GM23248 (cell line): ENCODE results near the gene MYNN. TPM values are rescaled to one million over a fixed set of nuclear protein-coding genes. Genes with fewer than 3 reads are reported as not detected.
A peak's percentile ranks its signal among the peaks of the same experiment; 100 is the strongest.

Experiments used
- DNase-seq: peaks from one replicate; pipeline ENCODE4 v3.0.0-alpha.2; 2015
- H2AFZ ChIP-seq: fragments of 200-600 bp; sonication (generic); 2 replicates; pipeline ENCODE4 v1.6.1; 2016; ENCODE audit warnings: antibody characterized with exemption
- H3F3A ChIP-seq: fragments of 200-600 bp; sonication (generic); 2 replicates; pipeline ENCODE4 v1.6.1; 2016; ENCODE audit warnings: mild to moderate bottlenecking, antibody characterized with exemption, mixed run types; ENCODE audit not compliant: insufficient read depth
- H3K27ac ChIP-seq: fragments of 200-600 bp; sonication (generic); 2 replicates; pipeline ENCODE4 v1.5.1; 2016; ENCODE audit warnings: mild to moderate bottlenecking
- H3K27me3 ChIP-seq: fragments of 200-600 bp; sonication (generic); replicated peaks from 2 replicates; pipeline ENCODE4 v1.6.1; 2016; ENCODE audit warnings: mild to moderate bottlenecking; ENCODE audit not compliant: insufficient read depth
- H3K36me3 ChIP-seq: fragments of 200-600 bp; sonication (generic); 2 replicates; pipeline ENCODE4 v1.6.1; 2016; ENCODE audit warnings: low read depth, mild to moderate bottlenecking
- H3K4me1 ChIP-seq: fragments of 200-600 bp; sonication (generic); 2 replicates; pipeline ENCODE4 v1.6.1; 2016; ENCODE audit warnings: mild to moderate bottlenecking; ENCODE audit not compliant: insufficient read depth
- H3K4me2 ChIP-seq: fragments of 200-600 bp; sonication (generic); one replicate; pipeline ENCODE4 v1.6.1; 2016; ENCODE audit warnings: mild to moderate bottlenecking; ENCODE audit not compliant: unreplicated experiment
- H3K4me3 ChIP-seq: fragments of 200-600 bp; sonication (generic); 2 replicates; pipeline ENCODE4 v1.5.1; 2016; ENCODE audit warnings: mild to moderate bottlenecking
- H3K79me2 ChIP-seq: fragments of 200-600 bp; sonication (generic); 2 replicates; pipeline ENCODE4 v1.6.1; 2016; ENCODE audit warnings: mild to moderate bottlenecking; ENCODE audit not compliant: insufficient read depth
- H3K9ac ChIP-seq: fragments of 200-600 bp; sonication (generic); 2 replicates; pipeline ENCODE4 v1.6.1; 2016; ENCODE audit warnings: mild to moderate bottlenecking
- H3K9me2 ChIP-seq: fragments of 200-600 bp; sonication (generic); 2 replicates; pipeline ENCODE4 v1.6.1; 2016; ENCODE audit warnings: mixed run types, mild to moderate bottlenecking, moderate library complexity; ENCODE audit not compliant: insufficient read depth
- H3K9me3 ChIP-seq: fragments of 200-600 bp; sonication (generic); one replicate; pipeline ENCODE4 v1.6.1; 2017; ENCODE audit warnings: low read depth
- H4K20me1 ChIP-seq: fragments of 200-600 bp; sonication (generic); 2 replicates; pipeline ENCODE4 v1.6.0; 2016; ENCODE audit not compliant: insufficient read depth
- EZH2 ChIP-seq: fragments of 200-600 bp; sonication (generic); IDR thresholded peaks from 2 replicates; pipeline ENCODE4 v1.6.1; 2018; ENCODE audit warnings: antibody characterized with exemption, mild to moderate bottlenecking; ENCODE audit not compliant: insufficient read depth, poor library complexity, severe bottlenecking
- EZH2phosphoT487 ChIP-seq: fragments of 200-600 bp; sonication (generic); IDR thresholded peaks from 2 replicates; pipeline ENCODE4 v1.6.1; 2018; ENCODE audit warnings: antibody characterized with exemption, moderate library complexity, mild to moderate bottlenecking, low read depth; ENCODE audit not compliant: insufficient read depth
- WGBS, 2 experiments: methylation state at CpG; one replicate each; pipeline ENCODE4 v1.1.6; 2015 to 2017; ENCODE audit warnings: low lambda C conversion rate in 2 of 2, low coverage in 1 of 2; ENCODE audit errors: missing lambda C conversion rate in 2 of 2; 5-methylcytosine and 5-hydroxymethylcytosine counted together
- in situ Hi-C: fragments of 300-500 bp; cut with MboI; formaldehyde crosslinking; loops from 2 replicates; pipeline ENCODE4 v1.15.0; 2020
- polyA plus RNA-seq: library from polyadenylated mRNA; unstranded; fragments of >200 nt; fragmentation: Nextera tagmentation; extraction: Ambion mirVana; gene quantifications from 2 replicates; pipeline ENCODE4 v1.2.1, GENCODE V29; 2016
- total RNA-seq: library from RNA; depleted of rRNA; stranded (reverse); fragments of >200 nt; shearing (Covaris generic); gene quantifications from 2 replicates; pipeline ENCODE4 v1.2.3, GENCODE V29; 2014; rRNA removed

MYNN gene
- total and polyA plus RNA-seq, 2 experiments from 2014 or later, result 14.4 to 18.4 TPM

DNA sequence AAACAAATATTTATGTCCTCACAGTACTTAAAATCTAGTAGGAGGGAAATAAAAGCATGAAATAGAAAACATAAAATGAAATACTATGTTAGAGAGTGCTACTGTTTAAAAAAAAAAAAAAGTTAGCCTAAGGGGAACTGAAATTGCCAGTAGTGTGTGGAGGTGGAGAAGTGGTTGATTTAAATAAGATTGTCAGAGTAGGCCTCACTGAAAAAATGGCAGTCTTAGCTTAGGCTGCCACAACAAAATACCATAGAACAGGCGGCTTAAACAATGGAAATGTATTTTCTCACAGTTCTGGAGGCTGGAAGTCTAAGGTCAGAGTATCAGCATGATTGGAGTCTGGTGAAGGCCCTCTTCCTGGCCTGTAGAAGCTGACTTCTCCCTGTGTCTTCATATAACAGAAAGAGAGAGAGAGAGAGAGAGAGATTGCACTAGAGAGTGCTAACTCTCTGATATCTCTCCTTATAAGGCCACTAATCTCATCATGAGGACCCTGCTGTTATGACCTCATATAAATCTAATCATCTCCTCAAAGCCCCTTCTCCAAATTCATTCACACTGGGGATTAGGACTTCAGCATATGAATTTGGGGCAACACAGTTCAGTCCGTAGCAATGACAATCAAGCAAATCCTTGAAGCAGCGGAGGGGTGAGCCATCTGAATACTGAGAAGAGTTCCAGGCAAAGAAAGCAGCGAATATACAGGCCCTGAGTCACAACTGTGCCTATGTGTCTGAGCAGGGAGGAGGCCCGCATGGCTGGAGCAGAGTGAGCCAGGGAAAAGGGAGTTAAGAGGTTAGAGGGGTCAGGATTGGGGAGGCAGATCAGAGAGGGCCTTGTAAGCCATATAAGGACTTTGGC is 63.1 kb downstream of the MYNN start:
- Histone ChIP-seq H3F3A (peaks cover 21% of the 10 kb centered on the region), H3K4me2 (peak overlapping the region; percentile 43), H3K36me3 (no peaks in the 10 kb centered on the region), H3K9me2 (no peaks in the 10 kb centered on the region), H3K4me1 (peaks cover 22% of the 10 kb centered on the region), H2AFZ (peak overlapping the region; percentile 84), H4K20me1 (no peaks in the 10 kb centered on the region), H3K4me3 (no peak overlapping the region), H3K27me3 (no peaks in the 10 kb centered on the region), H3K9me3 (no peaks in the 10 kb centered on the region), H3K27ac (peak overlapping the region; percentile 88), H3K79me2 (no peaks in the 10 kb centered on the region), H3K9ac (peak overlapping the region; percentile 69)
- TF ChIP-seq EZH2phosphoT487 (no peak), EZH2 (no peak)
- in situ Hi-C loops, result no loop called here
- WGBS, 2 experiments, result 26 to 31% methylated on average over 5 of the region's 5 CpGs
- DNase-seq, result peak; percentile 92

DNA sequence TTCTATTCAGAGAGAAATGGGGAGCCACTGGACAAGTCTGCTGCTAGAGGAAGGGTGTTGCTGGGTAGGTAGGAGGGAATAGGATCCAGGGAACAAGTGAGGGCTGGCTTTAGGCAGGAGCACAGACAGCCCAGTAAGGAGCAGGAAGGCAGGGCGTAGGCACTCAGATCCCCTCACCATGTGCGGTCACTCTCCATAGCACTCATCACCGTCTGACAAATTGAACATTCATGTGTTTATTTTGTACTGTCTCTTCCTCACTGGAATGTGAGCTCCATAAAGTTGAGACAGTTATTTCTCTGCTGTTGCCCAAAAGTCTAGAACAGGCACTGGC is 63.7 kb downstream of the MYNN start:
- Histone ChIP-seq H2AFZ (peak overlapping the region; percentile 84), H3K4me3 (no peak overlapping the region), H3K4me1 (peaks cover 22% of the 10 kb centered on the region), H3K9me3 (no peaks in the 10 kb centered on the region), H3K27ac (peak overlapping the region; percentile 88), H3K79me2 (no peaks in the 10 kb centered on the region), H3F3A (peaks cover 21% of the 10 kb centered on the region), H3K9ac (peak overlapping the region; percentile 69), H3K4me2 (peak overlapping the region; percentile 60), H4K20me1 (no peaks in the 10 kb centered on the region), H3K36me3 (no peaks in the 10 kb centered on the region), H3K27me3 (no peaks in the 10 kb centered on the region), H3K9me2 (no peaks in the 10 kb centered on the region)
- TF ChIP-seq EZH2phosphoT487 (no peak), EZH2 (no peak)
- in situ Hi-C loops, result no loop called here
- WGBS, 2 experiments, result 5 to 12% methylated on average over 3 of the region's 3 CpGs
- DNase-seq, result peak; percentile 78

DNA sequence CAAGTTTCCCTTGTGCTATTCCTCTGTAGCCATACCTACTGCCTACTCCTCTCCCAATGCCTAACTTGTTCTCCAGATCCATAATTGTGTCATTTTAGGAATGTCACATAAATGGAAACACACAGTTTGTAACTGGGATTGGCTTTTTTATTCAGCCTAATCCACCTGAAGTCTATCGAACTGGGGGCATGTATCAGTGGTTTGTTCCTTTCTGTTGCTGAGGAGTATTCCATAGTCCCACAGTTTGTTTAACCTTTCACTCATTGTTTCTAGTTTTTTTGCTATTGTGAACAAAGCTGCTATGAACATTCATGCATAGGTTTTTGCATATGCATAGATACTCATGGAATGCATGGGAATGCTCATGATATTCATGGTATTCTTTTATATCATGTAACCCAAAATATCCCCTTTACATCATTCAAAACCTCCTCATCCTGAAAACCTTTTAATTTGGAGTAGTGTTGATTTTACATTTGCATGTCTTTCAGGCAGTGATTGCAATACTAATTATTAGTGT is 65.4 kb downstream of the MYNN start:
- no peaks in the 10 kb centered on the region for H3K27me3 ChIP-seq
- H3F3A ChIP-seq, result peaks cover 21% of the 10 kb centered on the region
- H3K4me2 ChIP-seq, result no peak overlapping the region
- H4K20me1 ChIP-seq, result no peaks in the 10 kb centered on the region
- WGBS, 2 experiments, result 97 to 100% methylated on average over 1 of the region's 1 CpG
- no peak for TF ChIP-seq EZH2phosphoT487
- TF ChIP-seq EZH2, result no peak
- no peak overlapping the region for H2AFZ ChIP-seq
- H3K4me3 ChIP-seq, result no peak overlapping the region
- no peak overlapping the region for H3K9ac ChIP-seq
- H3K27ac ChIP-seq, result no peak overlapping the region
- DNase-seq, result no peak
- peaks cover 22% of the 10 kb centered on the region for H3K4me1 ChIP-seq
- H3K36me3 ChIP-seq, result no peaks in the 10 kb centered on the region
- no peaks in the 10 kb centered on the region for H3K9me2 ChIP-seq
- no peaks in the 10 kb centered on the region for H3K9me3 ChIP-seq
- H3K79me2 ChIP-seq, result no peaks in the 10 kb centered on the region
- in situ Hi-C loops, result no loop called here

Other genes starting within 250 kb of the MYNN start
- 1.8 and 3.5 TPM in 2 replicates for gene MECOM, start 109.7 kb upstream of the MYNN start, total RNA-seq
- 1.3 and 2.3 TPM in 2 replicates for gene MECOM, start 109.7 kb upstream of the MYNN start, polyA plus RNA-seq
- gene TERC, start 8.3 kb upstream of the MYNN start, total RNA-seq, result 59.2 and 59.7 TPM in 2 replicates
- gene TERC, start 8.3 kb upstream of the MYNN start, polyA plus RNA-seq, result not detected in 2 replicates
- gene ACTRT3, start 3.8 kb upstream of the MYNN start, total RNA-seq, result 2.8 and 5.2 TPM in 2 replicates
- gene ACTRT3, start 3.8 kb upstream of the MYNN start, polyA plus RNA-seq, result 3.3 and 3.6 TPM in 2 replicates
- gene LRRIQ4, start 39.5 kb downstream of the MYNN start, total RNA-seq, result not detected in 2 replicates
- gene LRRIQ4, start 39.5 kb downstream of the MYNN start, polyA plus RNA-seq, result not detected in 2 replicates
- 3.4 and 9.4 TPM in 2 replicates for gene LRRC34, start 39.5 kb downstream of the MYNN start, total RNA-seq
- 4.2 and 5.9 TPM in 2 replicates for gene LRRC34, start 39.5 kb downstream of the MYNN start, polyA plus RNA-seq
- not detected in 2 replicates for gene LRRC31, start 96.5 kb downstream of the MYNN start, total RNA-seq
- not detected in 2 replicates for gene LRRC31, start 96.5 kb downstream of the MYNN start, polyA plus RNA-seq
- gene SAMD7, start 138.2 kb downstream of the MYNN start, total RNA-seq, result not detected in 2 replicates
- not detected in 2 replicates for gene SAMD7, start 138.2 kb downstream of the MYNN start, polyA plus RNA-seq
- gene SEC62, start 193.4 kb downstream of the MYNN start, total RNA-seq, result 34.0 and 39.4 TPM in 2 replicates
- 185 and 193 TPM in 2 replicates for gene SEC62, start 193.4 kb downstream of the MYNN start, polyA plus RNA-seq